ENCODE measurements around the gene GNL3.

Gene GNL3

GRCh38 chr3:52697632-52697965 lies 11.8 kb downstream of the GNL3 start:
- no peak overlapping the region for H3K27ac ChIP-seq
- TF ChIP-seq CTCF (IDR thresholded peaks at IDR 0.05; ENCODE audit: low read depth, low read length, missing control alignments), result no peak
- H3K27me3 ChIP-seq (replicated peaks), result no peaks in the 10 kb centered on the region
- no peak overlapping the region for H3K4me3 ChIP-seq (ENCODE audit: low read depth, low read length)
- in situ Hi-C loops (cut with HindIII; ENCODE audit: low pct_ligation_motif_present, low sequenced_read_pairs), result no loop called here
- DNase-seq, result no peak
- peaks cover 61% of the 10 kb centered on the region for H3K36me3 ChIP-seq (replicated peaks)

DNA sequence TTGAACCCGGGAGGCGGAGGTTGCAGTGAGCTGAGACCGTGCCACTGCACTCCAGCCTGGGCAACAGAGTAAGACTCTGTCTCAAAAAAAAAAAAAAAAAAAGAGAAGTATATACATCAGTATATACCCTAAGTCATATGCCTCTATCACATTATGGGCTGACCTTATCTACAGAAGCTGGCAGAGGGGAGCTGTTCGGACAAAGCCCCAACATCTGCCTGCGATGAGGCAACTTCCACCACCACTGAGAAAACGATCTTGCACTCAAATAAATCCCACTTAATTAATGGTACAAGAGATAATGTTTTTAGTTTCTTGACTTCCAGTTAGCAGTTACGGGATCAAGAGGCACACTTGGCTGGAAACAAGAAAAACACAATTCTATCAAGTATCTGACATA lies 17.5 kb downstream of the GNL3 start:
- H3K4me3 ChIP-seq (ENCODE audit: low read depth, low read length), result no peak overlapping the region
- in situ Hi-C loops (cut with HindIII; ENCODE audit: low pct_ligation_motif_present, low sequenced_read_pairs), result no loop called here
- no peak for DNase-seq
- no peak for TF ChIP-seq CTCF (IDR thresholded peaks at IDR 0.05; ENCODE audit: low read depth, low read length, missing control alignments)
- peaks cover 9% of the 10 kb centered on the region for H3K36me3 ChIP-seq (replicated peaks)
- no peak overlapping the region for H3K27ac ChIP-seq
- H3K27me3 ChIP-seq (replicated peaks), result no peaks in the 10 kb centered on the region

DNA sequence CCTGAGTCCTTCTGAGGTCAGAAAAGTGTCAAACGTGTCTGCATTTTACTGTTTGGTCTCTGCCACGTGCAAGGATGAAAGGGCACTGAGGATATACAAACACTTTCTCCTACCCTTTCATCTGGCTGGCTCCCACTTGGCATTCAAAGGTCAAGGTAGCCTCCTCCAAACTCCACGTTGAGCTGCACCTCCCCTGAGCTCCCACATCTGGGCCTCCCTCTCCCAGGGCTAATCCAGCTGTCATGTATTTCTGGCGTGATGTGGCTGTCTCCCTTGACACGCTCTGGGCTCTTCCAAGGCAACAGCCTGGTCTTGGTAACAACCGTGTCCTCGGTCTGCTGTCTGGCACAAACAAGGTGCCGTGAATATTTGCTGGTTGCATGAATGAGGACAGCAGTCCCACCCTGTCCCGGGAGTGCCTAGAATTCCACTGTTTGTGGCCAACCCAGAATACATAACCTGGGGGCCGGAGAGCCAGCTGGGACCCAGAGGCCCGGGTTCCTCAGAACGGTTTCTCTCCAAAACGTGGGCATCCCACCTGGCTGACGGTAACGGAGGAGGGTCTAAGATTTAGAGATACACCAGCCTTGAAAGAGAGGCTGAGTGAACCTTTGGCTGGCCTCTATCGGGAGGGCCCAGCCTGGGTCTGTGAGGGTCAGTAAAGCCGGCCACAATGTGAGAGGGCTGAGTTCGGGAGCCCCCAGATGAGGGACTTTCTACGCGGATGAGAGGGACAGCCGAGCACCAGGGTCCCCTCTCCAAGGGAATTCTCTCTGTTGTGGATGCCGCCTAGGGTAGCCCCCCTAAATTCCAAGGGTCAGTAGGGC lies 19.0 kb downstream of the GNL3 start:
- Histone ChIP-seq H3K36me3 (replicated peaks) (peaks cover 6% of the 10 kb centered on the region), H3K27me3 (replicated peaks) (no peaks in the 10 kb centered on the region), H3K27ac (peak overlapping the region; percentile 97), H3K4me3 (ENCODE audit: low read depth, low read length) (peak overlapping the region; percentile 96)
- in situ Hi-C loops (cut with HindIII; ENCODE audit: low pct_ligation_motif_present, low sequenced_read_pairs), result no loop called here
- peak; percentile 12 for DNase-seq
- no peak for TF ChIP-seq CTCF (IDR thresholded peaks at IDR 0.05; ENCODE audit: low read depth, low read length, missing control alignments)

- in situ Hi-C loops (cut with HindIII; ENCODE audit: low pct_ligation_motif_present, low sequenced_read_pairs), result no loop called here
- Histone ChIP-seq H3K27ac (peak overlapping the region; percentile 97), H3K27me3 (replicated peaks) (no peaks in the 10 kb centered on the region), H3K36me3 (replicated peaks) (peaks cover 3% of the 10 kb centered on the region), H3K4me3 (ENCODE audit: low read depth, low read length) (peak overlapping the region; percentile 96)
- no peak for TF ChIP-seq CTCF (IDR thresholded peaks at IDR 0.05; ENCODE audit: low read depth, low read length, missing control alignments)
- no peak for DNase-seq
Observed at GRCh38 chr3:52705438-52705687, 19.5 kb downstream of the GNL3 start.

- no peak for TF ChIP-seq CTCF (IDR thresholded peaks at IDR 0.05; ENCODE audit: low read depth, low read length, missing control alignments)
- in situ Hi-C loops (cut with HindIII; ENCODE audit: low pct_ligation_motif_present, low sequenced_read_pairs), result no loop called here
- no peaks in the 10 kb centered on the region for H3K27me3 ChIP-seq (replicated peaks)
- peak within 1 kb of the TSS; percentile 96 for H3K4me3 ChIP-seq (ENCODE audit: low read depth, low read length)
- peak; percentile 67 for DNase-seq
- H3K27ac ChIP-seq, result peak within 1 kb of the TSS; percentile 97
- peaks cover 3% of the 10 kb centered on the region for H3K36me3 ChIP-seq (replicated peaks)
Observed at GRCh38 chr3:52705688-52706686, 20.2 kb downstream of the GNL3 start, which contains the start of the genes GLT8D1 and SPCS1. Gene GLT8D1 (minus strand): TSS chr3:52705791. CDS start chr3:52700460, 5,331 bp downstream. Gene SPCS1 (plus strand): TSS chr3:52706106. CDS start chr3:52706247, 141 bp downstream.
